ENCODE results near the gene ROCK1. TPM values are rescaled to one million over a fixed set of nuclear protein-coding genes. Genes with fewer than 3 reads are reported as not detected.
"Not testable (repeated sequence)": the region's sequence is repeated elsewhere in the genome, so short reads cannot be mapped to it uniquely, and the experiment has no call there.

The ROCK1 gene
- total RNA-seq, 2 donors from 2014 or later: 49.6 to 54.2 TPM

GRCh38 chr18:21145371-21145770, 33.8 kb upstream of the ROCK1 start:
- WGBS, 2 experiments (ENCODE audit: insufficient coverage in 1 of 2, insufficient read length in 1 of 2): 83 to 86% methylated on average over 1 of the region's 1 CpG
- Histone ChIP-seq H3K9ac (ENCODE audit: extremely low read depth, low read length, poor library complexity, severe bottlenecking) (no peak overlapping the region), H3K9me3 (ENCODE audit: control insufficient read depth, low read length) (no peaks in the 10 kb centered on the region), H3K4me3 (ENCODE audit: low read length) (no peak overlapping the region), H3K36me3 (ENCODE audit: control insufficient read depth, insufficient read depth, low read length) (no peaks in the 10 kb centered on the region), H3K27me3 (ENCODE audit: control insufficient read depth, insufficient read depth, low read length, poor library complexity, severe bottlenecking) (no peaks in the 10 kb centered on the region), H3K27ac (ENCODE audit: low read depth, low read length) (no peak overlapping the region), H3K4me1 (ENCODE audit: control insufficient read depth, insufficient read depth, low read length) (no peaks in the 10 kb centered on the region)
- Mint-ChIP-seq H3K4me3 (no peak overlapping the region), H3K27ac (no peak overlapping the region), H3K27me3 (ENCODE audit: insufficient read depth) (no peaks in the 10 kb centered on the region), H3K4me1 (no peaks in the 10 kb centered on the region), H3K36me3 (ENCODE audit: low read depth) (no peaks in the 10 kb centered on the region), H3K9me3 (no peaks in the 10 kb centered on the region)
- TF ChIP-seq CTCF (conservative IDR thresholded peaks at IDR 0.05): no peak
- DNase-seq: no peak

DNA sequence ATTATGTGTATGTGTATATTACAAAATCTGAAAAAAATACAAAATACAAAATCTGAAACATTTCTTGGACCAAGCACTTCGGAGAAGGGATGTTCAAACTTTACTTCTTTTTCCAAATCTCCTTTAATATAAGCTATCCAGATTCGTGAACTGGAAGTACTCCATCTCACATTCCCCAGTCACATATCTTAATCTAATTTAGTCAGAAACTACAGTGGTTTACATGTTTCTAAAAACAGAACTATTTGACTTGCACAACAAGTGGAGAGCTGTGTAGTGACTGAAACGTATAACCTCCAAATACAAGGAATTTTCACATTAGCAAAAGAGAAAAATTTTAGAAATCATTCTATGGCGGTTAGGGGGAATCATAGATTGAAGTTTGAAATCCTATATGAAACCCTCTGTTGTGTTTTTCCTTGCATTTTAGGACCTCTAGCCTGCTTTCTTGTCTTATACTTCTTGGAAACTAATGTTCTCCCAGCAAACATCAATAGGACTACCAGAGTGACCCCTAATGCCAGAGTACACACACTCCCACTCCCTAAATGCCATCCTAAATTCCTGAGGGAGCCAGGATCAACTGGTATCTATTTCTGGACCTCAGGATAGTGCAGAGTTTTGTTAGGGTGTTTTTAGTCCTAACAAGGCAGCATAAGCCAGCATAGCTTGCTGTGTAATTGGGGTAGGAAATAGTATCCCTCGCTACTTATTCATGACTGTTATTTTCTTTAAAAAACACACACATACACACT, 30.2 kb upstream of the ROCK1 start:
- Mint-ChIP-seq H3K4me3 (no peak overlapping the region), H3K9me3 (peaks cover 10% of the 10 kb centered on the region), H3K36me3 (ENCODE audit: low read depth) (no peaks in the 10 kb centered on the region), H3K27me3 (ENCODE audit: insufficient read depth) (no peaks in the 10 kb centered on the region), H3K27ac (no peak overlapping the region), H3K4me1 (no peaks in the 10 kb centered on the region)
- TF ChIP-seq CTCF (conservative IDR thresholded peaks at IDR 0.05): no peak
- WGBS, 2 experiments (ENCODE audit: insufficient coverage in 1 of 2, insufficient read length in 1 of 2): 80 to 86% methylated on average over 3 to 4 of the region's 5 CpGs
- Histone ChIP-seq H3K4me3 (ENCODE audit: low read length) (no peak overlapping the region), H3K4me1 (ENCODE audit: control insufficient read depth, insufficient read depth, low read length) (no peaks in the 10 kb centered on the region), H3K36me3 (ENCODE audit: control insufficient read depth, insufficient read depth, low read length) (no peaks in the 10 kb centered on the region), H3K9me3 (ENCODE audit: control insufficient read depth, low read length) (no peaks in the 10 kb centered on the region), H3K27ac (ENCODE audit: low read depth, low read length) (no peak overlapping the region), H3K9ac (ENCODE audit: extremely low read depth, low read length, poor library complexity, severe bottlenecking) (no peak overlapping the region), H3K27me3 (ENCODE audit: control insufficient read depth, insufficient read depth, low read length, poor library complexity, severe bottlenecking) (no peaks in the 10 kb centered on the region)
- no peak for DNase-seq

DNA sequence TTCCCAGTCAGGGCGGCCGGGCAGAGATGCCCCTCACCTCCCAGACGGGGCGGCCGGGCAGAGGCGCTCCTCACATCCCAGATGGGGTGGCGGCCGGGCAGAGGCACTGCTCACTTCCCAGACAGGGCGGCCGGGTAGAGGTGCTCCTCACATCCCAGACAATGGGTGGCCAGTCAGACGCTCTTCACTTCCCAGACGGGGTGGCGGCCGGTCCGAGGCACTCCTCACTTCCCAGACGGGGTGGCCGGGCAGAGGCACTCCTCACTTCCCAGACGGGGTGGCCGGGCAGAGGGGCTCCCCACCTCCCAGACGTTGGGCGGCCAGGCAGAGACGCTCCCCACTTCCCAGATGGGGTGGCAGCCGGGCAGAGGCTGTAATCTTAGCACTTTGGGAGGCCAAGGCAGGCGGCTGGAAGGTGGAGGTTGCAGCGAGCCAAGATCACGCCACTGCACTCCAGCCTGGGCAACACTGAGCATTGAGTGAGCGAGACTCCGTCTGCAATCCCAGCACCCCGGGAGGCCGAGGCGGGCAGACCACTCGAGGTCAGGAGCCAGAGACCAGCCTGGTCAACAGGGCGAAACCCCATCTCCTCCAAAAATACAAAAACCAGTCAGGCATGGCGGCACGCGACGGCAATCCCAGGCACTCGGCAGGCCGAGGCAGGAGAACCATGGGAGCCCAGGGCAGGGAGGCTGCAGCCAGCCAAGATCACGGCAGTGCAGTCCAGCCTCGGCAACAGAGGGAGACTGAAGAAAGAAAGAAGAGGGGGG, 26.3 kb upstream of the ROCK1 start:
- not testable (repeated sequence) for H3K36me3 Mint-ChIP-seq (ENCODE audit: low read depth)
- 92 to 93% methylated on average over 6 to 34 of the region's 41 CpGs for WGBS, 2 experiments (ENCODE audit: insufficient coverage in 1 of 2, insufficient read length in 1 of 2)

More for the DNA sequence above, 26.3 kb upstream of the ROCK1 start:
- H3K9me3 ChIP-seq (ENCODE audit: control insufficient read depth, low read length); DNase-seq; H3K4me3 ChIP-seq (ENCODE audit: low read length); H3K4me1 ChIP-seq (ENCODE audit: control insufficient read depth, insufficient read depth, low read length); H3K27ac ChIP-seq (ENCODE audit: low read depth, low read length); H3K36me3 ChIP-seq (ENCODE audit: control insufficient read depth, insufficient read depth, low read length); H3K27me3 ChIP-seq (ENCODE audit: control insufficient read depth, insufficient read depth, low read length, poor library complexity, severe bottlenecking); H3K27me3 Mint-ChIP-seq (ENCODE audit: insufficient read depth); H3K4me1 Mint-ChIP-seq; H3K27ac Mint-ChIP-seq; H3K9ac ChIP-seq (ENCODE audit: extremely low read depth, low read length, poor library complexity, severe bottlenecking); H3K4me3 Mint-ChIP-seq: not testable (repeated sequence)
- peaks cover 11% of the 10 kb centered on the region for H3K9me3 Mint-ChIP-seq
